HG03095 (cell line): Measurements from ENCODE around the gene ALK.

Experiments
- ATAC-seq: cut with Tn5 transposase; IDR thresholded peaks from one replicate; pipeline ENCODE4 v1.9.1; 2021; ENCODE audit warnings: moderate library complexity; ENCODE audit not compliant: unreplicated experiment

The ALK gene

DNA sequence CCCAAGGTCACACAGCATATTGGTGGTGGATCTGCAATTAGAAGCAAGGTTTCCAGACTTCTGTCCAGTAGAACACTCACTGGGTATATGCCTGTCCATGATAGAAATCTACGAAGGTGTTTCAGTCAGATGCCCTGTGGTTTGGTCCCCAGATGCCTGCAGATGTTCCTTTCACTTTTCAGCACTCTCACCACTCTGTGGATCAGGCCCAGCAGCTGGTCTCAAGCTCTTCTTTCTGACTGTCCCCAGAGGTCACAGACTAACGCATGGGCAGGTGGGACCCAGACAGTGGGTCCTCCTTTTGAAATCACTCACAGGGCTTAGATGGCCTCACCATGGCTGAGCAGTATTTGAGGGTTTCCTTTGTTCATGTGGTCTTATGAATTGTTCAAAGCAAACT lies 376.5 kb downstream of the ALK start:
- ATAC-seq, result no peak

DNA sequence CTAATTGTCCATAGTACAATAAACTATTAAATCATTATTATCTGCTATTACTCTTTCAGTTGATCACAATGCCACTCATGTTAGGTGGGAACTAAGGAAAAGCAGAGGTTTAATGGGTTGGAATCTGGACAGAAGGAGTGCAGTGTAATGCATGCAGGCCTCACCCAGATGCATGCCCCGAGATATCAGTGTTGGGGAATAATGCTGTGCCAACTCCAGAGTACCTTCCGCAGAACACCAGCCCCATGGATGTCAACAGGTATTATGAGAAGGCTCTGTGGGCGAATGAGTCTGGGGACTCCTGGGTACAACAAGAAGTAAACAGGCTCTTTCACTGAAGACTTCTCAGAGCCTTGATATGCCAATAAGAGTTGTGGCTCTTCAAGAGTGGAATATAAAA lies 377.4 kb downstream of the ALK start:
- ATAC-seq, result no peak

DNA sequence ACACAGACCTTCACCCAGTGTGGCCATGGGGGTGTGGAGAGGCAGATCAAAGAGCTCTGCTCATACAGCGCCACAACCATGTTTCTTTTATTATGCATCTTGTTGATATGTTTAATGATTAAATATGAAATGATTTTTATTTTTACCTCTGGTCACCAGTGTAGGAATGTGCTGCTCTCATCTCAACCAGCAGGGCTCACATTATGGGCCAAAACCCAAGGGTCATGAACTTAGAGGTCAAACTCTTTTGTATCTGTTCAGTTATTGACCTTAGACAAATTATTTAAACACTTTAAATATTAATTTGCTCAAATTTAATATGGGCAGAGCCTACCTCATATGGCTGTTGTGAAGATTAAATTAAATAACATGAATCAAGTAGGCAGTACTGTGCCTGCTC lies 386.2 kb downstream of the ALK start:
- ATAC-seq, result no peak

DNA sequence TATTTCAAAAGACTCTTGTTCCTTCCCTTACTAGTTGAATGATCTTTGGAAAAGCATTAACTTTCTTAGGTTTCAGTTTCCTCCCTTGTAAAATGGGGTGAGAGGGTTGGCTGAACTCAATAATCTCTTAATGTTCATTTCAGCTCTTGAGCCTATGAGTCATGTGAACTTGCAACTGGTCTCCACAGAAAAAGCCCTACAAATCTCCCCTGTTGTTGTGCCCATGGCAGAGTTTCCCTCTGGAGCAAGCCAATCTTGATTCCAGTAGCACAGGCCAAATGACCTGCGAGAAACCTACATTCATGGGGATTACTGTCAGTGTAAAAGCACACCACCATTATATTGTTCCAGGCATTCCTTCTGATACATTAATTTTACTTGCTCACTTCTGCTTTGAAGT lies 388.9 kb downstream of the ALK start:
- ATAC-seq, result no peak

DNA sequence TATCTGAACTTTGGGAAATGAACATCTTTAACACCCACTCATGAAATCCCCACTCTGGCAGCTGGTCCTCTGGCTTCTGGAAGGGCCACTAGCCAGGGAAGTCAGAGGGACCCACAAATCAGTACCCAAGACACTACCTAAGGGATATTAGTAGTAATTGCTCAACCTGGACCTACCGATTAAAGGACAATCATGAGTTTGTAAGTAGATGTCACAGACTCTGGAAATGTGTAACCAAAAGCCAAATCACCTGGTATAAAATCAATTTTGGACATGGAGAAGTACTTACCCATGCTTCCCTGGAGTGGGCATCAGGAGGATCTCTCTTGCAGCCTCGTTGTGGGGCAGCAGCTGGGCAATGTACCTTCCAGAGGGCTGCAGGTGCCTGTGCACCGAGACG lies 389.8 kb downstream of the ALK start:
- no peak for ATAC-seq

GRCh38 chr2:29530281-29530680 lies 391.1 kb downstream of the ALK start:
- no peak for ATAC-seq

GRCh38 chr2:29528891-29529520 lies 392.4 kb downstream of the ALK start:
- ATAC-seq, result no peak

GRCh38 chr2:29528371-29528770 lies 393.0 kb downstream of the ALK start:
- ATAC-seq, result no peak

GRCh38 chr2:29527947-29528346 lies 393.4 kb downstream of the ALK start:
- no peak for ATAC-seq

- no peak for ATAC-seq
Measured at GRCh38 chr2:29526587-29527586, 394.5 kb downstream of the ALK start.

- ATAC-seq, result no peak
Measured at GRCh38 chr2:29525921-29526320, 395.5 kb downstream of the ALK start.

DNA sequence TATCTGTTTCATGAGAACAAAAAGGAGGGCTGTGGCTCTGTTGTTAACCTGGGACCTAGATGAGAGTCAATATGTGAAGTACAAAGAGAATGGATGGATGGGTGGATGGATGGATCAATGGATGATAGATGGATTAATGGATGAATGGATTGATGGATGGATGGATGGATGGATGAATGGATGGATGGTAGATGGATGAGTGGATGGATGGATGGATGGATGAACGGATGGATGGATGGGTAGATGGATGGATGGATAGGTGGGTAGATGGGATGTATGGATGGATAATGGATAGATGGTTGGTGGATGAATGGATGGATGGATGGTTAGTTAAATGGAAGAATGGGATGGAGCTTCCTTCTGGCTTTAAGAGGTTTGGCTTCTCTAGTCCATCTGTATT lies 396.7 kb downstream of the ALK start:
- no peak for ATAC-seq

- no peak for ATAC-seq
Measured at GRCh38 chr2:29522951-29523669, 398.3 kb downstream of the ALK start.

- no peak for ATAC-seq
Measured at GRCh38 chr2:29520001-29520400, 401.4 kb downstream of the ALK start.

GRCh38 chr2:29519338-29519925 lies 402.0 kb downstream of the ALK start:
- ATAC-seq, result no peak

- ATAC-seq, result no peak
Measured at GRCh38 chr2:29518646-29519337, 402.6 kb downstream of the ALK start.

DNA sequence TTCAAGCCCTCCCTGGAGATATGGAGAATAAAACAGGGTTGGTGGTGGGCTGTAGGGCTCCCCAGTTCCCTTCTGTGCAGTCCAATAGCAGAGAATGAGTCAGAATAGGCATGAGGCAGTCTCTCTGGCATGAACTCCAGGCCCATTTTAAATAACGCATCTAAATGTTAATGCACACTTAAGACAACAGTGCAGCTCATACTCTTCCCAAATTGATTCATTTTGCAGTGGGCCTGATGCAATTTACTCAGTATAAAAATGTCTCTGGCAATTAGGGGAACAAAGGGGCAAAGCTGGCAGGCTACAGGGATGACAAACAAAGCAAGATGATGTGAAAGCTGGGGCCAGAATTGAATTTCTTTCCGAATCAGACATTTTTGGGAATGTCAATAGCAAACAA lies 403.4 kb downstream of the ALK start:
- no peak for ATAC-seq

- no peak for ATAC-seq
Measured at GRCh38 chr2:29517413-29517812, 404.0 kb downstream of the ALK start.

- no peak for ATAC-seq
Measured at GRCh38 chr2:29516767-29517166, 404.6 kb downstream of the ALK start.

DNA sequence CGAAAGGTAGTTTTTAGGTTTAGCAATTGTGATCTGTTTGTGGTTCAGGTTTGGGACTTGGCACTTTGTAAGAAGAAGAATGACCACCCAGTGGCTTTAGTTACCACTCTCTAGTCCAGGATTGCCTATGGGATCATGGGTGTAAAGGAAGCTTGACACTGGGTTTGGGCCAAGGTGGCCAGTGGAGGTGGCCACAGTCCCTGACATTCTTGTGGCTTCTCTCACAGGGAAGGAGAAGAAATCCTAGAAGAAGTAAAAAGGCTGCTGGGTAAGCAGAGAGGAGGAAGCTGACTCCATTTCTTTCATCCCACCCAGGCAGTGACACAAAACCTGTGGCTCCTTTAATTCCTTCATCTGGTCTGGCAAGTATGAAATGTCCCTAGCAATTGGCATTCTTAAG lies 411.5 kb downstream of the ALK start:
- ATAC-seq, result no peak

- ATAC-seq, result no peak
Measured at GRCh38 chr2:29509397-29509796, 412.0 kb downstream of the ALK start.
